A549 (cell line): ENCODE results near the gene SOHLH2. TPM values are rescaled to one million over a fixed set of nuclear protein-coding genes. Genes with fewer than 3 reads are reported as not detected.

Experiments used
- ATAC-seq, 2 experiments: fragments of 200-7000 bp in 1 of 2; fragments of >200 bp in 1 of 2; cut with Nextera tagmentation in 1 of 2; cut with Tn5 transposase in 1 of 2; 3 replicates each; pipeline versions ENCODE4 v1.8.0 to v1.9.1; 2018 to 2020; ENCODE audit warnings: mild to moderate bottlenecking in 1 of 2, moderate library complexity in 1 of 2
- CTCF ChIA-PET: fragments of 300-600 bp; sonication (Branson Sonifier 250); formaldehyde crosslinking; extraction: SDS; loops from one replicate; lab custom pipeline; 2021; ENCODE audit warnings: antibody characterized with exemption, inconsistent platforms; lab: Yijun Ruan, JAX
- POLR2A ChIA-PET: fragments of 350-600 bp; formaldehyde crosslinking; extraction: SDS; loops from one replicate; lab custom pipeline; 2021; ENCODE audit warnings: antibody characterized with exemption, inconsistent platforms; lab: Yijun Ruan, JAX
- DNase-seq, 2 experiments: peaks; one replicate each; pipeline versions ENCODE4 v3.0.0 to v3.0.0-alpha.2; 2011 to 2016; ENCODE audit warnings: low read depth in 1 of 2, low spot score in 1 of 2
- FAIRE-seq: peaks from 2 replicates; lab custom pipeline; 2011; peaks lifted over from hg19 to GRCh38; lab: Jason Lieb, UNC
- H3K27ac ChIP-seq, 2 experiments: fragments of >200 bp; sonication (Bioruptor Twin); formaldehyde crosslinking; 3 replicates each; pipeline ENCODE4 v1.5.1; 2016 to 2017
- H3K4me1 ChIP-seq: fragments of >200 bp; sonication (Bioruptor Twin); formaldehyde crosslinking; 3 replicates; pipeline ENCODE4 v1.6.1; 2016
- H3K4me2 ChIP-seq: fragments of >200 bp; sonication (Bioruptor Twin); formaldehyde crosslinking; 3 replicates; pipeline ENCODE4 v1.6.1; 2016
- H3K4me3 ChIP-seq: fragments of >200 bp; sonication (Bioruptor Twin); formaldehyde crosslinking; 3 replicates; pipeline ENCODE4 v1.5.1; 2016
- H3K9me3 ChIP-seq: fragments of >200 bp; sonication (Bioruptor Twin); formaldehyde crosslinking; 3 replicates; pipeline ENCODE4 v1.6.1; 2016
- BHLHE40 ChIP-seq: IDR thresholded peaks from 2 replicates; pipeline ENCODE4 v1.6.1; 2012; ENCODE audit warnings: low read depth, low read length, inconsistent platforms
- CBX2 ChIP-seq: fragments of 200-600 bp; sonication (generic); IDR thresholded peaks from 2 replicates; pipeline ENCODE4 v1.6.1; 2016; ENCODE audit warnings: low read depth, mild to moderate bottlenecking, borderline replicate concordance
- EHF ChIP-seq: fragments of 250-450 bp; sonication (Bioruptor Pico); IDR thresholded peaks from 2 replicates; pipeline ENCODE4 v1.5.0; 2020; ENCODE audit warnings: mild to moderate bottlenecking
- FOSB ChIP-seq: fragments of 250-450 bp; sonication (Bioruptor Pico); IDR thresholded peaks from 2 replicates; pipeline ENCODE4 v1.5.0; 2020; ENCODE audit warnings: mild to moderate bottlenecking, moderate library complexity
- FOSL2 ChIP-seq, 2 experiments: fragments of 450-650 bp in 1 of 2; fragments of >200 bp in 1 of 2; sonication (Bioruptor Twin) in 1 of 2; formaldehyde crosslinking; IDR thresholded peaks; 2 replicates each; pipeline versions ENCODE4 v1.5.0 to v1.6.1; 2016 to 2020; ENCODE audit warnings: mild to moderate bottlenecking in 1 of 2, moderate library complexity in 1 of 2
- FOXS1 ChIP-seq: fragments of 250-450 bp; sonication (Bioruptor Pico); IDR thresholded peaks from 2 replicates; pipeline ENCODE4 v1.5.0; 2020; ENCODE audit warnings: mild to moderate bottlenecking, moderate library complexity
- HEYL ChIP-seq: fragments of 250-450 bp; sonication (Bioruptor Pico); IDR thresholded peaks from 2 replicates; pipeline ENCODE4 v1.8.0; 2021; ENCODE audit warnings: mild to moderate bottlenecking, moderate library complexity
- HOXA7 ChIP-seq: fragments of 250-450 bp; sonication (Bioruptor Pico); IDR thresholded peaks from 2 replicates; pipeline ENCODE4 v1.5.0; 2020; ENCODE audit warnings: mild to moderate bottlenecking, moderate library complexity
- HOXB13 ChIP-seq: fragments of 250-450 bp; sonication (Bioruptor Pico); IDR thresholded peaks from 2 replicates; pipeline ENCODE4 v1.5.0; 2020; ENCODE audit warnings: low read depth, mild to moderate bottlenecking, moderate library complexity
- JUN ChIP-seq, 2 experiments: fragments of >200 bp; sonication (Bioruptor Twin); formaldehyde crosslinking; IDR thresholded peaks; 2 replicates in 1 of 2; 3 replicates in 1 of 2; pipeline ENCODE4 v1.6.1; 2016 to 2017
- JUNB ChIP-seq: fragments of >200 bp; sonication (Bioruptor Twin); formaldehyde crosslinking; IDR thresholded peaks from 2 replicates; pipeline ENCODE4 v1.6.1; 2016
- KDM5A ChIP-seq: fragments of 200-600 bp; sonication (generic); IDR thresholded peaks from 2 replicates; pipeline ENCODE4 v1.6.1; 2016; ENCODE audit warnings: antibody characterized with exemption, mild to moderate bottlenecking
- MAFK ChIP-seq: fragments of 450-650 bp; IDR thresholded peaks from 2 replicates; pipeline ENCODE4 v1.6.1; 2014; ENCODE audit not compliant: partially characterized antibody
- NFE2L2 ChIP-seq: fragments of 150-350 bp; conservative IDR thresholded peaks from 2 replicates; pipeline ENCODE4 v1.6.1; 2014; ENCODE audit warnings: low read length
- NR3C1 ChIP-seq: fragments of >200 bp; sonication (Bioruptor Twin); formaldehyde crosslinking; IDR thresholded peaks from 3 replicates; pipeline ENCODE4 v1.6.1; 2017
- POLR2A ChIP-seq: IDR thresholded peaks from 2 replicates; pipeline ENCODE4 v1.6.1; 2012; ENCODE audit warnings: mild to moderate bottlenecking, low read length
- RAD21 ChIP-seq, 2 experiments: fragments of >200 bp in 1 of 2; sonication (Bioruptor Twin) in 1 of 2; formaldehyde crosslinking in 1 of 2; IDR thresholded peaks in 1 of 2; conservative IDR thresholded peaks in 1 of 2; 2 replicates in 1 of 2; 3 replicates in 1 of 2; pipeline ENCODE4 v1.6.1; 2012 to 2018; ENCODE audit warnings: inconsistent platforms in 1 of 2
- RCOR1 ChIP-seq: fragments of 150-350 bp; IDR thresholded peaks from 2 replicates; pipeline ENCODE4 v1.6.1; 2014; ENCODE audit warnings: antibody characterized with exemption, low read length, low read depth
- ZC3H11A ChIP-seq: fragments of 450-650 bp; IDR thresholded peaks from 2 replicates; pipeline ENCODE4 v1.6.1; 2014; ENCODE audit warnings: antibody characterized with exemption, mild to moderate bottlenecking
- ZFP36 ChIP-seq: fragments of 450-650 bp; IDR thresholded peaks from 2 replicates; pipeline ENCODE4 v1.6.1; 2014; ENCODE audit warnings: borderline replicate concordance; ENCODE audit not compliant: partially characterized antibody
- ZNF302 ChIP-seq: fragments of 250-450 bp; sonication (Bioruptor Pico); IDR thresholded peaks from 2 replicates; pipeline ENCODE4 v1.9.0; 2021; ENCODE audit warnings: inconsistent platforms, mild to moderate bottlenecking, moderate library complexity
- ZSCAN20 ChIP-seq: fragments of 250-450 bp; sonication (Bioruptor Pico); IDR thresholded peaks from 2 replicates; pipeline ENCODE4 v1.8.0; 2022; ENCODE audit warnings: mild to moderate bottlenecking, moderate library complexity
- WGBS: methylation state at CpG from one replicate; pipeline ENCODE4 v1.1.6; 2017; ENCODE audit errors: missing lambda C conversion rate; 5-methylcytosine and 5-hydroxymethylcytosine counted together
- polyA plus RNA-seq, 4 experiments: library from polyadenylated mRNA; depleted of rRNA in 3 of 4; stranded (reverse); fragments of >200 nt; fragmentation: RNase III in 1 of 4; extraction: RNeasy Plus Mini Kit Qiagen cat#74134 plus additional on column Dnase treatment in 1 of 4; gene quantifications; 2 replicates in 3 of 4; 3 replicates in 1 of 4; pipeline ENCODE4 v1.2.3, GENCODE V29; 2011 to 2017
- TF ChIP-seq, protein P1 (sequence below): IDR thresholded peaks from 2 replicates; pipeline ENCODE4 v1.6.1; 2012
- TF ChIP-seq, protein P2 (sequence below): fragments of >200 bp; sonication (Bioruptor Twin); formaldehyde crosslinking; IDR thresholded peaks from 3 replicates; pipeline ENCODE4 v1.6.1; 2016
- TF ChIP-seq, protein P3 (sequence below): fragments of 250-450 bp; sonication (Bioruptor Pico); IDR thresholded peaks from 2 replicates; pipeline ENCODE4 v1.5.0; 2021; ENCODE audit warnings: mild to moderate bottlenecking, moderate library complexity, borderline replicate concordance
- TF ChIP-seq, protein P4 (sequence below): fragments of 250-450 bp; sonication (Bioruptor Pico); IDR thresholded peaks from 2 replicates; pipeline ENCODE4 v1.5.0; 2020; ENCODE audit warnings: low read depth, mild to moderate bottlenecking, moderate library complexity
- TF ChIP-seq, protein P5 (sequence below): fragments of 450-650 bp; IDR thresholded peaks from 2 replicates; pipeline ENCODE4 v1.6.1; 2014; ENCODE audit warnings: antibody characterized with exemption
- TF ChIP-seq, protein P6 (sequence below): fragments of >200 bp; sonication (Bioruptor Twin); formaldehyde crosslinking; IDR thresholded peaks from 3 replicates; pipeline ENCODE4 v1.5.1; 2016
- TF ChIP-seq, protein P7 (sequence below): fragments of >200 bp; sonication (Bioruptor Twin); formaldehyde crosslinking; IDR thresholded peaks from 2 replicates; pipeline ENCODE4 v1.6.1; 2016

Gene SOHLH2
- polyA plus RNA-seq, 2 of the 4 experiments (the other 2 are of a cell fraction) = 0.14 TPM; not detected in 1

DNA sequence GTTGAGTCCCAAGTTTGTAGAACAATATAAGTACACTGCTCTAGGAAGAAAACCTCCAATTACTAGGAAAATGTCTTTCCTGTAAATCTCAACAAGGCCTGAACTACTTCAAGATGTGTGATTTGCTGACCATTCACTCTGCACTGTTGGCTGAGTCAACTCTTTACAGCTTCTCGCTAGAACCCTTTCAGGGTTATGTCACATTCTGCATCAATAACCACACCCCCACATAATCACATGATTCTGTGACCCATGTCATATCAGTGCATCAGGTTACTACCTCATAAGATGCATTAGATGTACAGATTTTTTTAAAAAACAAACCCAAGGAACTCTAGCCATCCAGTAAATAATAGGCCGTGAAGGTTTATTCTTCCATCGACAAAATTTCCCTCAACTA is 67.0 kb downstream of the SOHLH2 start:
- FAIRE-seq (no peak), DNase-seq (no peak), ATAC-seq (no peak)
- no peak overlapping the region for H3K4me3 ChIP-seq
- TF ChIP-seq, protein P1, sequence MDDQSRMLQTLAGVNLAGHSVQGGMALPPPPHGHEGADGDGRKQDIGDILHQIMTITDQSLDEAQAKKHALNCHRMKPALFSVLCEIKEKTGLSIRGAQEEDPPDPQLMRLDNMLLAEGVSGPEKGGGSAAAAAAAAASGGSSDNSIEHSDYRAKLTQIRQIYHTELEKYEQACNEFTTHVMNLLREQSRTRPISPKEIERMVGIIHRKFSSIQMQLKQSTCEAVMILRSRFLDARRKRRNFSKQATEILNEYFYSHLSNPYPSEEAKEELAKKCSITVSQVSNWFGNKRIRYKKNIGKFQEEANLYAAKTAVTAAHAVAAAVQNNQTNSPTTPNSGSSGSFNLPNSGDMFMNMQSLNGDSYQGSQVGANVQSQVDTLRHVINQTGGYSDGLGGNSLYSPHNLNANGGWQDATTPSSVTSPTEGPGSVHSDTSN = no peak
- no peak for TF ChIP-seq EHF
- TF ChIP-seq, protein P2, sequence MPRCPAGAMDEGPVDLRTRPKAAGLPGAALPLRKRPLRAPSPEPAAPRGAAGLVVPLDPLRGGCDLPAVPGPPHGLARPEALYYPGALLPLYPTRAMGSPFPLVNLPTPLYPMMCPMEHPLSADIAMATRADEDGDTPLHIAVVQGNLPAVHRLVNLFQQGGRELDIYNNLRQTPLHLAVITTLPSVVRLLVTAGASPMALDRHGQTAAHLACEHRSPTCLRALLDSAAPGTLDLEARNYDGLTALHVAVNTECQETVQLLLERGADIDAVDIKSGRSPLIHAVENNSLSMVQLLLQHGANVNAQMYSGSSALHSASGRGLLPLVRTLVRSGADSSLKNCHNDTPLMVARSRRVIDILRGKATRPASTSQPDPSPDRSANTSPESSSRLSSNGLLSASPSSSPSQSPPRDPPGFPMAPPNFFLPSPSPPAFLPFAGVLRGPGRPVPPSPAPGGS = no peak
- TF ChIP-seq, protein P3, sequence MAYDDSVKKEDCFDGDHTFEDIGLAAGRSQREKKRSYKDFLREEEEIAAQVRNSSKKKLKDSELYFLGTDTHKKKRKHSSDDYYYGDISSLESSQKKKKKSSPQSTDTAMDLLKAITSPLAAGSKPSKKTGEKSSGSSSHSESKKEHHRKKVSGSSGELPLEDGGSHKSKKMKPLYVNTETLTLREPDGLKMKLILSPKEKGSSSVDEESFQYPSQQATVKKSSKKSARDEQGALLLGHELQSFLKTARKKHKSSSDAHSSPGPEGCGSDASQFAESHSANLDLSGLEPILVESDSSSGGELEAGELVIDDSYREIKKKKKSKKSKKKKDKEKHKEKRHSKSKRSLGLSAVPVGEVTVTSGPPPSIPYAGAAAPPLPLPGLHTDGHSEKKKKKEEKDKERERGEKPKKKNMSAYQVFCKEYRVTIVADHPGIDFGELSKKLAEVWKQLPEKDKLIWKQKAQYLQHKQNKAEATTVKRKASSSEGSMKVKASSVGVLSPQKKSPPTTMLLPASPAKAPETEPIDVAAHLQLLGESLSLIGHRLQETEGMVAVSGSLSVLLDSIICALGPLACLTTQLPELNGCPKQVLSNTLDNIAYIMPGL (CRISPR knock-in tag) = no peak
- TF ChIP-seq JUNB = no peak
- no peak for TF ChIP-seq KDM5A
- TF ChIP-seq FOSB = no peak
- no peak for TF ChIP-seq CBX2
- TF ChIP-seq BHLHE40 = no peak
- no peak for TF ChIP-seq RCOR1
- TF ChIP-seq, protein P4, sequence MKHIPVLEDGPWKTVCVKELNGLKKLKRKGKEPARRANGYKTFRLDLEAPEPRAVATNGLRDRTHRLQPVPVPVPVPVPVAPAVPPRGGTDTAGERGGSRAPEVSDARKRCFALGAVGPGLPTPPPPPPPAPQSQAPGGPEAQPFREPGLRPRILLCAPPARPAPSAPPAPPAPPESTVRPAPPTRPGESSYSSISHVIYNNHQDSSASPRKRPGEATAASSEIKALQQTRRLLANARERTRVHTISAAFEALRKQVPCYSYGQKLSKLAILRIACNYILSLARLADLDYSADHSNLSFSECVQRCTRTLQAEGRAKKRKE (CRISPR knock-in tag) = no peak
- POLR2A ChIA-PET = no interaction called here
- H3K4me1 ChIP-seq = no peaks in the 10 kb centered on the region
- 66% methylated on average over 3 of the region's 3 CpGs for WGBS
- H3K27ac ChIP-seq = no peak overlapping the region
- no peak overlapping the region for H3K4me2 ChIP-seq
- CTCF ChIA-PET = no interaction called here
- H3K9me3 ChIP-seq = no peaks in the 10 kb centered on the region

DNA sequence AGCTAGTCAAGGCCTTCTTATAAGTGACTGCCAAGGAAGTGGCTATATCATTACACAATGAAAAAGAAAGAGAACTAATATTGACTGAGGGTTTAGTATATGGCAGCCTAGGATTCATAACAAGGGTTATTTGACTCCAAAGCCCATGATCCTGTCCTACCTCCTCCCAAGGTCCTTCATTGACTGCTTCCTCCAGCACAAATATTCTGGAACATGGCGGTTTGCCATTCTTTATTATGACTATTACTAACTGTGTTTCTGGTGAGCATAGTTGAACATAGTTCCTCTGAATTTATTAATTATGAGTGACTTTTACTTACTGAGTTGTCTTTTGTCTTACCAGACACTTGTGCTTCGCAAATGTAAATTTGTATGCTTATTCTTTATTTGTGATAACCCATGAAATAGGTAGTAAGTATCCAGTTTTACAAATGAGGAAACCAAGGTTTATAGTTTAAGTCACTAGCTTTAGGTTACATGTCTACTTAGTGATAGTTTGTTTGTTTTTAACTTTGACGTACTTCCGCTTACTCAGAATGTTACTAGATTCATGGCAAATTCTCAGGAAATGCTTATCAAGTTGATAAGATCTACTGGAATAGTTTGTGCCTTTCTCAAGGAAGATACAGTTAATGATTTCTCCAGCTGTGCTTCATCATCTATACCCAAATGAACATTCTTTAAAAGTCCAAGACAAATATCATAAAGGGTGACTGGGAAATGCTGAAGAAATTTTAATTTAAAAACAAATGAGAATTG is 67.7 kb downstream of the SOHLH2 start:
- Histone ChIP-seq H3K4me3 (no peak overlapping the region), H3K27ac (no peak overlapping the region), H3K4me1 (no peaks in the 10 kb centered on the region), H3K9me3 (no peaks in the 10 kb centered on the region), H3K4me2 (no peak overlapping the region)
- FAIRE-seq (no peak), ATAC-seq (no peak), DNase-seq (no peak)
- CTCF ChIA-PET = no interaction called here
- POLR2A ChIA-PET = no interaction called here
- TF ChIP-seq RAD21 (conservative IDR thresholded peaks at IDR 0.05 in 1 of 2, IDR thresholded peaks at IDR 0.05 in 1 of 2) (no peak), HOXA7 (CRISPR knock-in tag) (no peak), HOXB13 (CRISPR knock-in tag) (no peak), POLR2A (no peak), FOXS1 (CRISPR knock-in tag) (no peak), HEYL (CRISPR knock-in tag) (no peak), ZFP36 (no peak), NFE2L2 (no peak), FOSB (no peak), ZNF302 (CRISPR knock-in tag) (no peak), EHF (no peak), FOSL2 (IDR thresholded peaks at IDR 0.05) (no peak), FOSL2 (CRISPR knock-in tag; IDR thresholded peaks at IDR 0.05) (no peak), ZSCAN20 (CRISPR knock-in tag) (no peak), JUN (IDR thresholded peaks at IDR 0.05) (no peak), NR3C1 (no peak), ZC3H11A (no peak), MAFK (no peak)
- TF ChIP-seq, protein P5, sequence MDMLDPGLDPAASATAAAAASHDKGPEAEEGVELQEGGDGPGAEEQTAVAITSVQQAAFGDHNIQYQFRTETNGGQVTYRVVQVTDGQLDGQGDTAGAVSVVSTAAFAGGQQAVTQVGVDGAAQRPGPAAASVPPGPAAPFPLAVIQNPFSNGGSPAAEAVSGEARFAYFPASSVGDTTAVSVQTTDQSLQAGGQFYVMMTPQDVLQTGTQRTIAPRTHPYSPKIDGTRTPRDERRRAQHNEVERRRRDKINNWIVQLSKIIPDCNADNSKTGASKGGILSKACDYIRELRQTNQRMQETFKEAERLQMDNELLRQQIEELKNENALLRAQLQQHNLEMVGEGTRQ = no peak
- TF ChIP-seq, protein P6, sequence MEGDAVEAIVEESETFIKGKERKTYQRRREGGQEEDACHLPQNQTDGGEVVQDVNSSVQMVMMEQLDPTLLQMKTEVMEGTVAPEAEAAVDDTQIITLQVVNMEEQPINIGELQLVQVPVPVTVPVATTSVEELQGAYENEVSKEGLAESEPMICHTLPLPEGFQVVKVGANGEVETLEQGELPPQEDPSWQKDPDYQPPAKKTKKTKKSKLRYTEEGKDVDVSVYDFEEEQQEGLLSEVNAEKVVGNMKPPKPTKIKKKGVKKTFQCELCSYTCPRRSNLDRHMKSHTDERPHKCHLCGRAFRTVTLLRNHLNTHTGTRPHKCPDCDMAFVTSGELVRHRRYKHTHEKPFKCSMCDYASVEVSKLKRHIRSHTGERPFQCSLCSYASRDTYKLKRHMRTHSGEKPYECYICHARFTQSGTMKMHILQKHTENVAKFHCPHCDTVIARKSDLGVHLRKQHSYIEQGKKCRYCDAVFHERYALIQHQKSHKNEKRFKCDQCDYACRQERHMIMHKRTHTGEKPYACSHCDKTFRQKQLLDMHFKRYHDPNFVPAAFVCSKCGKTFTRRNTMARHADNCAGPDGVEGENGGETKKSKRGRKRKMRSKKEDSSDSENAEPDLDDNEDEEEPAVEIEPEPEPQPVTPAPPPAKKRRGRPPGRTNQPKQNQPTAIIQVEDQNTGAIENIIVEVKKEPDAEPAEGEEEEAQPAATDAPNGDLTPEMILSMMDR = no peak
- TF ChIP-seq, protein P7, sequence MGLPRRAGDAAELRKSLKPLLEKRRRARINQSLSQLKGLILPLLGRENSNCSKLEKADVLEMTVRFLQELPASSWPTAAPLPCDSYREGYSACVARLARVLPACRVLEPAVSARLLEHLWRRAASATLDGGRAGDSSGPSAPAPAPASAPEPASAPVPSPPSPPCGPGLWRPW = no peak
- WGBS = 51% methylated on average over 4 of the region's 4 CpGs
